GM19372 (cell line): Measurements from ENCODE around the gene POLR2E.

ENCODE experiments used
- ATAC-seq: cut with Tn5 transposase; IDR thresholded peaks from one replicate; pipeline ENCODE4 v1.9.1; 2021; ENCODE audit warnings: mild to moderate bottlenecking, low read depth, moderate library complexity; ENCODE audit not compliant: unreplicated experiment

POLR2E gene

GRCh38 chr19:1111641-1112267 lies 16.6 kb upstream of the POLR2E start:
- ATAC-seq = no peak

- ATAC-seq = no peak
Observed at GRCh38 chr19:1110809-1111640, 15.8 kb upstream of the POLR2E start.

GRCh38 chr19:1109697-1110671 lies 14.8 kb upstream of the POLR2E start:
- no peak for ATAC-seq

GRCh38 chr19:1109032-1109551 lies 13.9 kb upstream of the POLR2E start:
- no peak for ATAC-seq

- no peak for ATAC-seq
Observed at GRCh38 chr19:1108291-1109031, 13.3 kb upstream of the POLR2E start.

GRCh38 chr19:1107661-1108261 lies 12.6 kb upstream of the POLR2E start:
- ATAC-seq = no peak

- no peak for ATAC-seq
Observed at GRCh38 chr19:1106841-1107660, 11.9 kb upstream of the POLR2E start.

- no peak for ATAC-seq
Observed at GRCh38 chr19:1105873-1106840, 11.0 kb upstream of the POLR2E start.

- ATAC-seq = no peak
Observed at GRCh38 chr19:1105008-1105872, 10.1 kb upstream of the POLR2E start.

- ATAC-seq = peak; percentile 35
Observed at GRCh38 chr19:1104311-1105007, 9.3 kb upstream of the POLR2E start.

- ATAC-seq = peak; percentile 80
Observed at GRCh38 chr19:1103708-1104310, 8.6 kb upstream of the POLR2E start, which contains the start of gene GPX4. GPX4 (plus strand) TSS chr19:1103994; CDS start chr19:1104044, 50 bp downstream.

- ATAC-seq = no peak
Observed at GRCh38 chr19:1103132-1103707, 8.0 kb upstream of the POLR2E start.

GRCh38 chr19:1102407-1103131 lies 7.4 kb upstream of the POLR2E start:
- no peak for ATAC-seq

GRCh38 chr19:1101337-1101698 lies 6.1 kb upstream of the POLR2E start:
- no peak for ATAC-seq
